Adrenal gland (tissue), 5 donors: ENCODE data around the gene ITPKB.

ENCODE experiments used
- CTCF ChIP-seq, 6 experiments: fragments of 450-650 bp in 4 of 6; fragments of 200-600 bp in 2 of 6; sonication (generic) in 1 of 6; IDR thresholded peaks; 1 replicate in 5 of 6; 2 replicates in 1 of 6; pipeline versions ENCODE4 v1.5.1 to v1.8.0; 2016 to 2021; ENCODE audit warnings: antibody characterized with exemption in 6 of 6, mild to moderate bottlenecking in 2 of 6, moderate library complexity in 1 of 6
- POLR2A ChIP-seq, 2 donors: fragments of 450-650 bp; IDR thresholded peaks; one replicate each; pipeline ENCODE4 v1.6.1; 2017; ENCODE audit warnings: antibody characterized with exemption in 2 of 2, mild to moderate bottlenecking in 2 of 2, moderate library complexity in 1 of 2
- donor health status: DM: no; HTN: no; CAD: no.

GRCh38 chr1:226602186-226603021, 136.7 kb downstream of the ITPKB start:
- no peak for TF ChIP-seq CTCF (IDR thresholded peaks at IDR 0.05)
- TF ChIP-seq POLR2A (IDR thresholded peaks at IDR 0.05), result no peak
